Muscle layer of duodenum (tissue), 2 donors: ENCODE data around the gene ZNF680.
"Not testable (repeated sequence)": the region's sequence is repeated elsewhere in the genome, so short reads cannot be mapped to it uniquely, and the experiment has no call there.

Experiments used
- H3K27ac ChIP-seq: one replicate; pipeline ENCODE4 v1.7.0; 2013; ENCODE audit warnings: mild to moderate bottlenecking, low read length
- H3K27me3 ChIP-seq: one replicate; pipeline ENCODE4 v1.7.0; 2013; ENCODE audit warnings: low read depth, mild to moderate bottlenecking, control low read depth, low read length
- H3K36me3 ChIP-seq, 2 donors: one replicate each; pipeline ENCODE4 v1.7.0; 2013; ENCODE audit warnings: low read length in 2 of 2, control low read depth in 1 of 2, mild to moderate bottlenecking in 1 of 2; ENCODE audit not compliant: insufficient read depth in 2 of 2, control insufficient read depth in 1 of 2
- H3K4me1 ChIP-seq, 2 donors: one replicate each; pipeline ENCODE4 v1.7.0; 2013; ENCODE audit warnings: low read length in 2 of 2, mild to moderate bottlenecking in 2 of 2, control low read depth in 1 of 2, moderate library complexity in 1 of 2; ENCODE audit not compliant: insufficient read depth in 2 of 2, control insufficient read depth in 1 of 2
- H3K4me3 ChIP-seq, 2 donors: one replicate each; pipeline ENCODE4 v1.7.0; 2013; ENCODE audit warnings: low read length in 2 of 2, low read depth in 1 of 2, mild to moderate bottlenecking in 1 of 2
- H3K9me3 ChIP-seq, 2 donors: one replicate each; pipeline ENCODE4 v1.7.0; 2013; ENCODE audit warnings: low read length in 2 of 2, control low read depth in 1 of 2, mild to moderate bottlenecking in 1 of 2; ENCODE audit not compliant: control insufficient read depth in 1 of 2
- donor health status: healthy.

ZNF680 gene

GRCh38 chr7:64555046-64555445 lies 7.8 kb downstream of the ZNF680 start:
- no peak overlapping the region for H3K27ac ChIP-seq
- H3K9me3 ChIP-seq: no peaks in the 10 kb centered on the region
- peaks cover 0 to 3% of the 10 kb centered on the region in 2 donors for H3K36me3 ChIP-seq
- no peak overlapping the region for H3K4me3 ChIP-seq
- peaks cover 0 to 10% of the 10 kb centered on the region in 2 donors for H3K4me1 ChIP-seq
- H3K27me3 ChIP-seq: no peaks in the 10 kb centered on the region

GRCh38 chr7:64554188-64554587 lies 8.7 kb downstream of the ZNF680 start:
- not testable (repeated sequence) for H3K27ac ChIP-seq, H3K4me3 ChIP-seq, H3K36me3 ChIP-seq, H3K9me3 ChIP-seq, H3K27me3 ChIP-seq
- H3K4me1 ChIP-seq: peaks cover 0 to 10% of the 10 kb centered on the region in 2 donors

GRCh38 chr7:64551375-64552142 lies 11.3 kb downstream of the ZNF680 start:
- no peaks in the 10 kb centered on the region for H3K4me1 ChIP-seq
- H3K36me3 ChIP-seq: peaks cover 0 to 9% of the 10 kb centered on the region in 2 donors
- H3K27me3 ChIP-seq: no peaks in the 10 kb centered on the region
- no peak overlapping the region for H3K4me3 ChIP-seq
- H3K27ac ChIP-seq: no peak overlapping the region
- H3K9me3 ChIP-seq: no peaks in the 10 kb centered on the region

GRCh38 chr7:64544010-64544409 lies 18.9 kb downstream of the ZNF680 start:
- no peaks in the 10 kb centered on the region for H3K4me1 ChIP-seq
- no peaks in the 10 kb centered on the region for H3K9me3 ChIP-seq
- H3K27me3 ChIP-seq: no peaks in the 10 kb centered on the region
- H3K27ac ChIP-seq: no peak overlapping the region
- peaks cover 3 to 13% of the 10 kb centered on the region in 2 donors for H3K36me3 ChIP-seq
- no peak overlapping the region for H3K4me3 ChIP-seq

- Histone ChIP-seq H3K27me3 (no peaks in the 10 kb centered on the region), H3K27ac (peak overlapping the region; percentile 23), H3K36me3 (peaks cover 3 to 9% of the 10 kb centered on the region in 2 donors), H3K9me3 (no peaks in the 10 kb centered on the region), H3K4me3 (no peak overlapping the region), H3K4me1 (no peaks in the 10 kb centered on the region)
These were observed 21.2 kb downstream of the ZNF680 start for GRCh38 chr7:64541438-64542359.

GRCh38 chr7:64533756-64534155 lies 29.1 kb downstream of the ZNF680 start:
- peaks cover 5 to 19% of the 10 kb centered on the region in 2 donors for H3K9me3 ChIP-seq
- peaks cover 0 to 29% of the 10 kb centered on the region in 2 donors for H3K36me3 ChIP-seq
- H3K4me3 ChIP-seq: no peak overlapping the region
- H3K27ac ChIP-seq: no peak overlapping the region
- no peaks in the 10 kb centered on the region for H3K4me1 ChIP-seq
- H3K27me3 ChIP-seq: no peaks in the 10 kb centered on the region

- Histone ChIP-seq H3K9me3 (peaks cover 19 to 39% of the 10 kb centered on the region in 2 donors), H3K4me1 (no peaks in the 10 kb centered on the region), H3K27ac (no peak overlapping the region), H3K36me3 (peaks cover 0 to 43% of the 10 kb centered on the region in 2 donors), H3K4me3 (peak overlapping the region in 1 of 2 donors; percentile 30), H3K27me3 (no peaks in the 10 kb centered on the region)
These were observed 34.1 kb downstream of the ZNF680 start for GRCh38 chr7:64528770-64529169.

GRCh38 chr7:64521409-64521984 lies 41.4 kb downstream of the ZNF680 start:
- Histone ChIP-seq H3K4me3 (peak overlapping the region in 1 of 2 donors; percentile 45), H3K27ac (no peak overlapping the region), H3K27me3 (no peaks in the 10 kb centered on the region), H3K36me3 (peaks cover 7 to 41% of the 10 kb centered on the region in 2 donors), H3K4me1 (no peaks in the 10 kb centered on the region), H3K9me3 (peaks cover 24 to 34% of the 10 kb centered on the region in 2 donors)

GRCh38 chr7:64516451-64516850 lies 46.4 kb downstream of the ZNF680 start:
- peaks cover 0 to 18% of the 10 kb centered on the region in 2 donors for H3K36me3 ChIP-seq
- H3K4me3 ChIP-seq: no peak overlapping the region
- H3K27ac ChIP-seq: no peak overlapping the region
- peaks cover 11 to 19% of the 10 kb centered on the region in 2 donors for H3K9me3 ChIP-seq
- peaks cover 0 to 5% of the 10 kb centered on the region in 2 donors for H3K4me1 ChIP-seq
- H3K27me3 ChIP-seq: no peaks in the 10 kb centered on the region

- peaks cover 4 to 12% of the 10 kb centered on the region in 2 donors for H3K9me3 ChIP-seq
- peaks cover 0 to 11% of the 10 kb centered on the region in 2 donors for H3K36me3 ChIP-seq
- H3K4me1 ChIP-seq: peaks cover 0 to 5% of the 10 kb centered on the region in 2 donors
- H3K27me3 ChIP-seq: no peaks in the 10 kb centered on the region
- peak overlapping the region in 1 of 2 donors; percentile 23 for H3K4me3 ChIP-seq
- H3K27ac ChIP-seq: no peak overlapping the region
These were observed 47.1 kb downstream of the ZNF680 start for GRCh38 chr7:64515781-64516180.

- no peaks in the 10 kb centered on the region for H3K27me3 ChIP-seq
- H3K4me3 ChIP-seq: peak overlapping the region in 1 of 2 donors; percentile 23
- H3K27ac ChIP-seq: no peak overlapping the region
- peaks cover 0 to 7% of the 10 kb centered on the region in 2 donors for H3K36me3 ChIP-seq
- peaks cover 0 to 12% of the 10 kb centered on the region in 2 donors for H3K9me3 ChIP-seq
- H3K4me1 ChIP-seq: peaks cover 0 to 5% of the 10 kb centered on the region in 2 donors
These were observed 47.5 kb downstream of the ZNF680 start for GRCh38 chr7:64515330-64515729.
